ENCODE data around the gene TLE3.

- TF ChIP-seq ZNF274 (IDR thresholded peaks at IDR 0.05; ENCODE audit: low read depth, low read length) = no peak
- TF ChIP-seq YY1 (IDR thresholded peaks at IDR 0.05; ENCODE audit: insufficient read depth, insufficient read length) = no peak
- no peak for TF ChIP-seq SUZ12 (IDR thresholded peaks at IDR 0.05; ENCODE audit: extremely low read depth, insufficient read depth, insufficient read length)
Observed at GRCh38 chr15:70024521-70024920, 73.2 kb downstream of the TLE3 start.
